ENCODE results near the gene PTTG1. TPM values are rescaled to one million over a fixed set of nuclear protein-coding genes. Genes with fewer than 3 reads are reported as not detected.

PTTG1 gene
- total and polyA plus RNA-seq, 2 of the 8 experiments (the other 6 are each of a cell fraction or from before 2014, with no cell fraction given): 240 to 478 TPM

GRCh38 chr5:160427607-160428006 lies 6.0 kb downstream of the PTTG1 start:
- no peak overlapping the region for H3K23ac ChIP-seq (ENCODE audit: insufficient read length)
- POLR2A ChIA-PET (ENCODE audit: partially characterized antibody): interaction anchor here (1.4 kb wide), 1 partner anchor 8 kb away, joined by 4 read pairs; the partner anchor contains the start of gene SLU7
- 91% methylated on average over 4 of the region's 4 CpGs; no CpG with 5 or more reads in 1 of the 2 experiments for WGBS, 2 experiments (ENCODE audit: extremely low coverage in 1 of 2, insufficient coverage in 1 of 2, insufficient read length in 1 of 2, insufficient replicate concordance in 2 of 2, low coverage in 1 of 2, low lambda C conversion rate in 2 of 2, missing lambda C conversion rate in 1 of 2)
- no peak overlapping the region for H3K9ac ChIP-seq (replicated peaks in 1 of 4; ENCODE audit: extremely low read depth in 1 of 4, low read depth in 3 of 4, low read length in 3 of 4)
- H2BK5ac ChIP-seq (ENCODE audit: low read depth, low read length): no peak overlapping the region
- TF ChIP-seq CEBPB (IDR thresholded peaks at IDR 0.05; ENCODE audit: low read depth, low read length): no peak
- H2BK15ac ChIP-seq (ENCODE audit: low read length): no peak overlapping the region
- H2BK12ac ChIP-seq (ENCODE audit: low read depth, low read length): no peak overlapping the region
- no peak overlapping the region for H2BK120ac ChIP-seq (replicated peaks; ENCODE audit: low read depth, low read length)
- peaks cover 3 to 26% of the 10 kb centered on the region in 2 experiments; a peak in 3 of 4 replicates for H3K79me2 ChIP-seq (ENCODE audit: control insufficient read depth in 1 of 2, insufficient read depth in 2 of 2, low read length in 2 of 2)
- no peak overlapping the region for H3K4me3 ChIP-seq (ENCODE audit: extremely low read depth in 1 of 4, insufficient read depth in 2 of 4, low read depth in 3 of 4, low read length in 4 of 4)
- H3K4me2 ChIP-seq (ENCODE audit: insufficient read depth in 1 of 2, low read depth in 2 of 2, low read length in 2 of 2): no peak overlapping the region
- H3K4ac ChIP-seq (replicated peaks; ENCODE audit: insufficient read length, low read depth, low read length): no peak overlapping the region
- H3K79me1 ChIP-seq (ENCODE audit: low read depth, low read length): no peaks in the 10 kb centered on the region
- H3K27me3 ChIP-seq (replicated peaks in 1 of 4; ENCODE audit: control insufficient read depth in 3 of 4, extremely low read depth in 1 of 4, insufficient read depth in 3 of 4, low read length in 3 of 4): no peaks in the 10 kb centered on the region
- H4K91ac ChIP-seq (replicated peaks; ENCODE audit: insufficient read length, low read length): no peak overlapping the region
- H4K20me1 ChIP-seq (replicated peaks in 1 of 2; ENCODE audit: control insufficient read depth in 1 of 2, insufficient read depth in 2 of 2, low read length in 2 of 2): peaks cover 0 to 3% of the 10 kb centered on the region in 2 experiments
- CTCF ChIA-PET (ENCODE audit: partially characterized antibody): no interaction called here
- DNase-seq (ENCODE audit: low read depth in 1 of 2, low spot score in 2 of 2) (no peak), FAIRE-seq (no peak)
- peaks cover 6 to 62% (median 38%) of the 10 kb centered on the region in 4 experiments for H3K36me3 ChIP-seq (ENCODE audit: control insufficient read depth in 2 of 4, insufficient read depth in 4 of 4, low read length in 3 of 4)
- no peak overlapping the region for H2AFZ ChIP-seq (ENCODE audit: low read length)
- H3K23me2 ChIP-seq (ENCODE audit: low read depth, low read length): no peaks in the 10 kb centered on the region
- no peak overlapping the region for H3K27ac ChIP-seq (ENCODE audit: low read depth, low read length)
- H2BK20ac ChIP-seq (ENCODE audit: low read length): no peak overlapping the region
- no peaks in the 10 kb centered on the region for H3K9me3 ChIP-seq (ENCODE audit: insufficient read depth in 2 of 2, low read depth in 1 of 2, low read length in 1 of 2)
- H2AK5ac ChIP-seq (ENCODE audit: low read depth, low read length): no peak overlapping the region
- H3K14ac ChIP-seq (ENCODE audit: insufficient read length): no peak overlapping the region
- no peak overlapping the region for H3K56ac ChIP-seq (replicated peaks; ENCODE audit: insufficient read length, low read depth, low read length)
- no peak overlapping the region for H3K18ac ChIP-seq (ENCODE audit: extremely low read depth, low read length)
- peaks cover 0 to 7% (median 3%) of the 10 kb centered on the region in 4 experiments; a peak in 3 of 7 replicates for H3K4me1 ChIP-seq (replicated peaks in 1 of 4; ENCODE audit: control insufficient read depth in 3 of 4, insufficient read depth in 4 of 4, low read length in 3 of 4)
- no peak overlapping the region for H4K8ac ChIP-seq (ENCODE audit: extremely low read depth, insufficient read depth, low read length)
- H4K5ac ChIP-seq (ENCODE audit: insufficient read length, low read depth, low read length): no peak overlapping the region
